ENCODE results near the gene CALCOCO1.

DNA sequence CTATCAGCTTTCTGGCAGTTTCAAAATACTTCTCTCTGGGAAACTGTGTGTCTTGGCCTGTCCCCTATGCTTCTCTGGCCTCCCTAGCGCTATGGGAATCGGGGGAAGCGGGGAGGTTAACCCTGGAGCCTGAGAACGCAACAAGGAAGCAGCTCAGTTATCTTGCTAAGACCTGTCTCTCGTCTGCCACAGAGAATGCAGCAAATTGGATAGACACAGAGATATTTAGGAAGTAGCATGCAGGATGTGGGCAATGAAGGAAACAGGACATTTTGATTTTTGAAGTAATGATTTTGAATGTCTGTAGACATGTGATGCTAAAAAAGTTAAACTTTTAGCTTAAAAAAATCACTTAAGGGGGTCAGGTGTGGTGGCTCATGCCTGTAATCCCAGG is 6.6 kb upstream of the CALCOCO1 start:
- TF ChIP-seq, protein P1, sequence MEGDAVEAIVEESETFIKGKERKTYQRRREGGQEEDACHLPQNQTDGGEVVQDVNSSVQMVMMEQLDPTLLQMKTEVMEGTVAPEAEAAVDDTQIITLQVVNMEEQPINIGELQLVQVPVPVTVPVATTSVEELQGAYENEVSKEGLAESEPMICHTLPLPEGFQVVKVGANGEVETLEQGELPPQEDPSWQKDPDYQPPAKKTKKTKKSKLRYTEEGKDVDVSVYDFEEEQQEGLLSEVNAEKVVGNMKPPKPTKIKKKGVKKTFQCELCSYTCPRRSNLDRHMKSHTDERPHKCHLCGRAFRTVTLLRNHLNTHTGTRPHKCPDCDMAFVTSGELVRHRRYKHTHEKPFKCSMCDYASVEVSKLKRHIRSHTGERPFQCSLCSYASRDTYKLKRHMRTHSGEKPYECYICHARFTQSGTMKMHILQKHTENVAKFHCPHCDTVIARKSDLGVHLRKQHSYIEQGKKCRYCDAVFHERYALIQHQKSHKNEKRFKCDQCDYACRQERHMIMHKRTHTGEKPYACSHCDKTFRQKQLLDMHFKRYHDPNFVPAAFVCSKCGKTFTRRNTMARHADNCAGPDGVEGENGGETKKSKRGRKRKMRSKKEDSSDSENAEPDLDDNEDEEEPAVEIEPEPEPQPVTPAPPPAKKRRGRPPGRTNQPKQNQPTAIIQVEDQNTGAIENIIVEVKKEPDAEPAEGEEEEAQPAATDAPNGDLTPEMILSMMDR (IDR thresholded peaks at IDR 0.05; ENCODE audit: low read depth, low read length, missing input control) = no peak
- TF ChIP-seq, protein P2, sequence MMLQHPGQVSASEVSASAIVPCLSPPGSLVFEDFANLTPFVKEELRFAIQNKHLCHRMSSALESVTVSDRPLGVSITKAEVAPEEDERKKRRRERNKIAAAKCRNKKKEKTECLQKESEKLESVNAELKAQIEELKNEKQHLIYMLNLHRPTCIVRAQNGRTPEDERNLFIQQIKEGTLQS (IDR thresholded peaks at IDR 0.05) = no peak
- no peak for TF ChIP-seq RXRA (IDR thresholded peaks at IDR 0.05)
- TF ChIP-seq, protein P3, sequence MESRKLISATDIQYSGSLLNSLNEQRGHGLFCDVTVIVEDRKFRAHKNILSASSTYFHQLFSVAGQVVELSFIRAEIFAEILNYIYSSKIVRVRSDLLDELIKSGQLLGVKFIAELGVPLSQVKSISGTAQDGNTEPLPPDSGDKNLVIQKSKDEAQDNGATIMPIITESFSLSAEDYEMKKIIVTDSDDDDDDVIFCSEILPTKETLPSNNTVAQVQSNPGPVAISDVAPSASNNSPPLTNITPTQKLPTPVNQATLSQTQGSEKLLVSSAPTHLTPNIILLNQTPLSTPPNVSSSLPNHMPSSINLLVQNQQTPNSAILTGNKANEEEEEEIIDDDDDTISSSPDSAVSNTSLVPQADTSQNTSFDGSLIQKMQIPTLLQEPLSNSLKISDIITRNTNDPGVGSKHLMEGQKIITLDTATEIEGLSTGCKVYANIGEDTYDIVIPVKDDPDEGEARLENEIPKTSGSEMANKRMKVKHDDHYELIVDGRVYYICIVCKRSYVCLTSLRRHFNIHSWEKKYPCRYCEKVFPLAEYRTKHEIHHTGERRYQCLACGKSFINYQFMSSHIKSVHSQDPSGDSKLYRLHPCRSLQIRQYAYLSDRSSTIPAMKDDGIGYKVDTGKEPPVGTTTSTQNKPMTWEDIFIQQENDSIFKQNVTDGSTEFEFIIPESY (IDR thresholded peaks at IDR 0.05) = no peak
- TF ChIP-seq, protein P4, sequence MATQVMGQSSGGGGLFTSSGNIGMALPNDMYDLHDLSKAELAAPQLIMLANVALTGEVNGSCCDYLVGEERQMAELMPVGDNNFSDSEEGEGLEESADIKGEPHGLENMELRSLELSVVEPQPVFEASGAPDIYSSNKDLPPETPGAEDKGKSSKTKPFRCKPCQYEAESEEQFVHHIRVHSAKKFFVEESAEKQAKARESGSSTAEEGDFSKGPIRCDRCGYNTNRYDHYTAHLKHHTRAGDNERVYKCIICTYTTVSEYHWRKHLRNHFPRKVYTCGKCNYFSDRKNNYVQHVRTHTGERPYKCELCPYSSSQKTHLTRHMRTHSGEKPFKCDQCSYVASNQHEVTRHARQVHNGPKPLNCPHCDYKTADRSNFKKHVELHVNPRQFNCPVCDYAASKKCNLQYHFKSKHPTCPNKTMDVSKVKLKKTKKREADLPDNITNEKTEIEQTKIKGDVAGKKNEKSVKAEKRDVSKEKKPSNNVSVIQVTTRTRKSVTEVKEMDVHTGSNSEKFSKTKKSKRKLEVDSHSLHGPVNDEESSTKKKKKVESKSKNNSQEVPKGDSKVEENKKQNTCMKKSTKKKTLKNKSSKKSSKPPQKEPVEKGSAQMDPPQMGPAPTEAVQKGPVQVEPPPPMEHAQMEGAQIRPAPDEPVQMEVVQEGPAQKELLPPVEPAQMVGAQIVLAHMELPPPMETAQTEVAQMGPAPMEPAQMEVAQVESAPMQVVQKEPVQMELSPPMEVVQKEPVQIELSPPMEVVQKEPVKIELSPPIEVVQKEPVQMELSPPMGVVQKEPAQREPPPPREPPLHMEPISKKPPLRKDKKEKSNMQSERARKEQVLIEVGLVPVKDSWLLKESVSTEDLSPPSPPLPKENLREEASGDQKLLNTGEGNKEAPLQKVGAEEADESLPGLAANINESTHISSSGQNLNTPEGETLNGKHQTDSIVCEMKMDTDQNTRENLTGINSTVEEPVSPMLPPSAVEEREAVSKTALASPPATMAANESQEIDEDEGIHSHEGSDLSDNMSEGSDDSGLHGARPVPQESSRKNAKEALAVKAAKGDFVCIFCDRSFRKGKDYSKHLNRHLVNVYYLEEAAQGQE (IDR thresholded peaks at IDR 0.05) = no peak
